Effector CD8-positive, alpha-beta T cell (primary cell): ENCODE data around the gene ZFAND3.

Experiments
- DNase-seq: peaks from one replicate; lab custom pipeline; 2025; lab: John Stamatoyannopoulos, UW
- total RNA-seq, 4 experiments: gene quantifications; one replicate each; lab custom pipeline; 2026; lab: John Stamatoyannopoulos, UW

The ZFAND3 gene, protein sequence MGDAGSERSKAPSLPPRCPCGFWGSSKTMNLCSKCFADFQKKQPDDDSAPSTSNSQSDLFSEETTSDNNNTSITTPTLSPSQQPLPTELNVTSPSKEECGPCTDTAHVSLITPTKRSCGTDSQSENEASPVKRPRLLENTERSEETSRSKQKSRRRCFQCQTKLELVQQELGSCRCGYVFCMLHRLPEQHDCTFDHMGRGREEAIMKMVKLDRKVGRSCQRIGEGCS
- total RNA-seq: 24.4 to 42.7 (median 37.4) reads per million in 4 experiments

DNA sequence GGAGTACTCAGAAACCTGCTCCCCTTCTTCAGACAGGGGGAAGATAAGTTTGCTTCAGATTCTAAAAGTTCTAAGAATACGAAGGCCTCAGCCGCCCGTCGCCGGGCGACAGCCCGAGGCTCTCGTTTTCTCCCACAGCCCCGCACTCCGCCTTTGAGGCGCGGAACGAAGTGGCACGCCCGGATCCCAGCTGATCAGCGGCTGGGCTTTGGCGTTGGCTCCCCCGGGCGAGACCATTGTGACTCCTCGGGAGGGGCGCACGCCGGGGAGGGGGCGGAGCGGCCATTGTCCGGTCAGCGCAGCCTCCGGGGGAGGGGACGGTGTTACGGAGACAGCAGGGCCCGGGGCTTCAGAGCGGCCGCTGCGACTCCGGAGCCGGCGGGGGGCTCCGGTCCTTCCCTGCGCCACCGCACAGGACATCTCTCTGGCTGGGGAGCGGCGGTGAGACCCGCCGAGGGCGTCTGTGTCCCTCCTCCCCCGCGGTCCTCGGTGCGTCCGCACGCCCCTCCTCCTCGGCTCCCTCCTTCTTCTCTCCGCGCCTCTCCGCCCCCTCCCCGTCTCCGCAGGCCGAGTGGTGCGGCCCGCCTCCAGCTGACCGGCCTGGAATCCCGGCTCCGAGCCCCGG, at the start of gene ZFAND3:
ZFAND3 (plus strand) TSS at position 551 of the 625 bp plus-strand sequence. CDS start 219 bp downstream, outside the sequence.
- DNase-seq: peak; percentile 89

DNA sequence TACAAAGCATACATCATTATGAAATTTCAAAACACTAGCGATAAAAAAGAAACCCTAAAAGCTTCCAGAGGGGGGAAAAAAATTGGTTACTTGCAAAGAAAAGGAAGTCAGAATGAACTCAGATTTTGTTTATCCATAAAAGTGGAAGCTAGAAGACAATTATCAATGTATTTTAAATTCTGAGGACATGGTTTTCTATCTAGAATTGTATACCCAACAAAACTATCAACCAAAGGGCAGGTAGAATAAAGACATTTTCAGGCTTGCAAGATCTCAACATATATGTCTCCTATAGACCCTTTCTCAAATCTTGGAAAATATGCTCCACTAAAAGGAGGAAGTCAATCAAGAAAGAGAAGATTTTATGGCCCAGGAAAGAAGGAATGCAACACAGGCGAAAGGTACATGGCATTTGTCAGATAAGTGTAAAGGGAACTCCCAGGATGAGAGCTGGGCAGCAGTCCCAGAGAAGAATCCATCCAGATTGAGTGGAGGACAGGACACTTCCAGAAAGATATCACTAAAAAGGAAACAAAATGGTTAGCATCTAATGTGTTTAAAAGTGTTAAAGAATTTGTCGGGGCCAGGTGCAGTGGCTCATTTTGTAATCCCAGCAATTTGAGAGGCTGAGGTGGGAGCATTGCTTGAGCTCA, 45.4 kb upstream of the ZFAND3 start:
- DNase-seq: no peak

DNA sequence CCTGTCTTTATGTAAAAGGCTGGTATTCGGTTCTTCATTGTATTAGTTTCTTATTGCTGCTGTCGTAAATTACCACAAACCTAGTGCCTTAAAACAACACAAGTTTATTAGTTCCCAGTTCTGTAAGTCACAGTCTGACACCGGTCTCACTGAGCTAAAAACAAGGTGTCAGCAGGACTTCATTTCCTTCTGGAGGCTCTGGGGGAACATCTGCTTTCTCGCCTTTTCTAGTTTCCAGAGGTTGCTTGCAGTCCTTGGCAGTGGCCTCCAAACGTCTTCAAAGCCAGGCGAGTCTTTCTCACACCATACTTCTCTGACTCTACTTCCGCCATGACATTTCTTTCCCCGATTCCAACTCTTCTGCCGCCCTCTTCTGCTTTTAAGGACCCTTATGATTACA, 43.0 kb upstream of the ZFAND3 start:
- no peak for DNase-seq

DNA sequence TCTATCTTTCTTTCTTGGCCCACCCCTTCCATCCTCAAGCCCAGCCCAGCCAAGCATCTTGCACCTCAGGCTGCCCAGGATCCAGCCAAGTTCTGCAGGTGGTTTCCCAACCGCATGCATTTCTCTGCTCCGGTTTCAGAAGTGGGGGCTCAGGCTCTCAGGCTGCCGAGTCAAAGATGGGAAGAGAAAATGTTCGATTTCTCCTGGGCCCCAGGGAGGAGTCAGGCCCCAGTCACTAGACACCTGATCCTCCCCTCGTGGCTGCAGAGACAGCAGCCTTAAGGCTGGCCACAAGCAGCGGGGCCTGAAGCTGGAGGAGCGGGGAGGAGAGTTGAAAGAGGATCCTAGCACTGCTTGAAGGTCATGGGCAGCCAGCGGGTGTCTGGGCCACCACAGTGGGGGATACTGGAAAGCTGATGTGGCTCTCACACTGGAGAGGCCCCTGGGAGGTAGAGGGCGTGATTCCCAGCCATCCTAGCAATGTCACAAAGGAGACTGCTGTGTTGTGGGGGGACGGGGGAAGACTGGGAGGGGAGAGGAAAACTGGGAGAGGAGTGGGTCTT, 42.2 kb upstream of the ZFAND3 start:
- no peak for DNase-seq

DNA sequence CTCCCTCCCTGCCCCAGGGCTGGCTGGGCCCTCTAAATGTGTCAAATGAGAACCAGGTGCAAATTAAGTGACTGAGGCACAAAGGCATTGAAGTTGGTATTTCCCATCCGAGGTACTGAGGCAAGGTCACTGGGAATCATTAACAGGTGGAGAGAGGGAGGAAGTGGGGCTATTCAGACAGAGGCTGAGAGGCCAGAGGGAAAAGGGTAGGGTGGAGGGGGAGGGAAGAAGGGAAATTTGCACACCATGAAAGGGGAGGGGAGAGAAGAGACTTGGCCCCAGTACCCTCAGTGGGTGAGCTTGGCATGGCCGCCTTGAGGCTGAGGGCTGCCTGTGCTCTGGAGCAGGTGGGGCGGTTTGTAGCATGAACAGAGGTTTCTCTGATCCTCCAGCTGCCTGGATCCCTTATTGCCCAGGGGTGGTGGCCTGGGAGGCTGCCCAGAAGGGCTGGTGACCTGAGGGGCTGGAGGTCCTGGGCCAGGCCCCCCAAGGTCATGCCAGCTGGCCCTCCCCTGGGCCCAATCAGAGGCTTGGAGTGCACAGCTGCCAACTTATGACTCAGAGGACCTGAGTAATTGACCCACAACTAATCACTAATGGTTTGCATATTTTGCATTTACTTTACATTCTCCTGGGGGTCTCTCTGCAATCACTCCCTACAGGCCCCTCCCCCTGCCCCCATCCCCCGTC, 40.3 kb upstream of the ZFAND3 start:
- no peak for DNase-seq

DNA sequence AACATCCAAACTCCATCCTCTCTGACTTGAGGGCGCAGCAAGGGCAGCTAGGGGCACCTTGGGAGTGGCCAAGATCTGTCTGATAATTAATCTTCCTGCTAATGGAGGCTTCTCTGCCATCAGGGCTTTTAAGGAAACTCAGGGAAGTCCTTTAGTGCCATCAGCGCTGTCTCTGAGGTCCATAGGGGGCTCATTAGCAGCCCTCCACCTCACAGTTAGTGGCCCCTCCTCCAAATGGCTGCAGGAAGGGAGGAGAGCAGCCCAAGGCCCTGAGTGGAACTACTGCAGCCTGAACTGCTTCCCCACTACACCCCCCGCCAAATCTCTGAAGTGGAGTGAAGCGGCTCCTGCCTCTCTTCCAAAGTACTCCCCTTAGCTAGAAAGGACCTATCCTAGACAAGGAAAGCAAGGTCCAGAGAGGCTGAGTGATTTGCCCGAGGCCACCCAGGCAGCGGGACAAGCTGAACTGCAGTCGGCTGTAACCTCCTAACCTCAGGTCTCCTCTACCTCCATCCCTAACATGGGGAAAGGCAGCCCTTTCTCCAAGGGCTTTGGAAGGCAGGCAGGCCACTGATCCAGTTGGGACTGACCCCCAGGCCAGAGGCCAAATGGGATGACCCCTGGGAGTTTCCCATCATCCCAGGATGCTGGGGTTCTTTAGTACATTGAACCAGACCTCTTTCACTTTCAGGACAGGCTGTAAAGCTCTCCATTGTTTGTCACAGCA, 39.5 kb upstream of the ZFAND3 start:
- no peak for DNase-seq

DNA sequence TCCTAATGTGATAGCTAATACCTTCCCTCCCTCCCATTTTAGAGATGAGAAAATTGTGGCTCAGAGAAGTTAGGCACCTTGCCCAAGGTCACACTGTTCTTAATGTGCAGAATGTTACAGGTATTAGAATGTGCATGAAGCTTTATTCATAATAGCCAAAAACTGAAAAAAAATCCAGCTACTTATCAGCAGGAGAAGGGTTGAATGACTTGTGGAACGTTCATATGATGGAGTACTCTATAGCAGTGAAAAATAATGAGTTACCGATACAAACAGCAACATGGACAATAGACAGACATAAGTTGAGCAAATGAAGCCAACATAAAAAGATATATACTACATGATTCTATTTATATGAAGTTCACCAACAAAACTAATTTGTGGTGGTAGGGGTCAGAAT, 37.7 kb upstream of the ZFAND3 start:
- DNase-seq: no peak

DNA sequence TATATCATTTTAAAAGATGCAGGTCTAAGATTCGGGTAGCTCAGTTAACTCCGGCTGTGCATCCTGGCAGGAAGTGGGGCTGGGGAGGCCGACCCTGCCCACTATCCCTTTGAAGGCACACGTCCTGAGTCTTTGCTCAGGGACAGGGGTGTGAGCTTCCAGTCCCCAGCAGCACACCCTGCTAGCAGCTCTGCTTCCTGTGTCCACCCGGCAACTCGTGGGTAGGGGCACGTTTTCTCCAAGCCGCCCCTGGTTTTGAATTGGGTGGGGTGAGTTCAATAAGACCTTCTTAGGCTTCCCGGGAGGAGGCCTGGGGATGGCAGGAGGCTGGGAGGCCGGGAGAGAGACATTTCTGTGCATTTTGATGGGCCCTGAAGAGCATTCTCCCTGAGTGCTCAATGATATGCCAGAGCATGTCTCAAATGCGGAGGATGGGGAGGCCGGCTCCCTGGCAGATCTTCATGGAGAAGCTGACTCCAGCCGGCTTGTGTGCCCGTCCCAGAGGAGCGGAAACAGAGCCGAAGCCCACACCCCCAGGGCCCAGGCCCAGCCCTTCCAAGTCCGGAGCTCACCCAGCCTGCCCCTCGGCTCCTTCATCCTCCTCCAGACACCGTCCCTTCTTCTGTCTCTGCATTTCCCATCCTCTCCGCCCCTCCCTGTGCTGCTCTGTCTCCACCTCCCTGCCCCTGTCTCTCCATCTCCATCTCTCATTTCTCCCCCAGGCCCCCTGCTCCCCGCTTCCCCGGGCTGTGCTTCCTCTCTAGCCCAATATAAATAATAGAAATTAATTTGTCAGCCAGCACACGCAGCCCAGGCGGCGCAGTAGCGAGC, 36.3 kb upstream of the ZFAND3 start:
- no peak for DNase-seq

DNA sequence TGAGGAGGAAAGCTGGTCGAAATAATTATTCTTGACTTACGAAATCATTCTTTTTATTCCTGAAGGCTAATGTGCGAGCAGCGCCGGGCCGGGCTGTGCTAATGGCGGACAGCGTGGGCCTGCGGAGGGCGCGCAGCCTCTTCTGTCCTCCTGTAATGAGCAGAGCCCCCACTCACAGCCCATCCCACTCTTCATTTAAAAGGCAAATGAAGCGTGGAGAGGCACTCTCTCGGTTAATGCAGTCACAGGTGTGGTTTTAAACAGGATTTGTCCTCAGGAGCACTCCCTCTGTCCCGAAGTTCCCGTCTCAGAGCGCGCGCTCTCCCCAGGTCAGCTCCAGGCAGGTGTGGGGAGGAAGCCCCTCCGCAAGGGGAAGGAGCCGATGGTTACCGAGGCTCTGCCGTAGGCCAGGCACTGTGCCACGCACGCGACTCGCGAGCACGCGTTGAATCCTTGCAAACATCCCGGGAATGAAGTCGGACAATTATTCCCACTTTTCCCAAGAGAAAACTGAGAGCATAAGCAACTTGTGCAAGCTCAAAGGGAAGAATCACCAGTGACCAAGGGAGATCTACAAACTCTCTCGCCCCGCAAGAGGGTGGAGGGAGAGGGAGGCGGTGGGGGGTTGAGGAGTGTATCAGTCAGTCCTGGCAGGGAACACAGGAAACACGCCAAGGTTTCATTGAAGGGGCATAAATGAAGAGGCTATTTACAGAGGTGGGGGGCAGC, 35.5 kb upstream of the ZFAND3 start:
- DNase-seq: no peak

DNA sequence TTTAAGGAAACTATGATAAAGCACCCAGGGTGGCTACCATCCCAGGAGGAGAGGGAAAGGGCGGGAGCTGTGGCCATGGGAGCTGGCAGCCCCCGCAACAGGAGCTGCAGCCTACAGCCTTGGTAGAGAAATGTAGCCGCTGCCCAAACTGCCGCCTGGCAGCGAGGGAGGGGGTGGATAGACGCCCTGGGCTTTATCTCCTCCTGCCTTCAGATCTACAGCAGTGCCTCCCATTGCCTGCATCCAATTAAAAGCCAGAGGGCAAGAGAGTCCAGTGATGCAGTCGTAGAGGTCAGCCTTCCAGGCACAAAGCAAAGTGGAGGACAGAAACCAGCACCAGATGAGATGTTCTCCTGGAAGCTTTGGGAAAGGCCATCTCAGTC, 35.0 kb upstream of the ZFAND3 start:
- DNase-seq: no peak

DNA sequence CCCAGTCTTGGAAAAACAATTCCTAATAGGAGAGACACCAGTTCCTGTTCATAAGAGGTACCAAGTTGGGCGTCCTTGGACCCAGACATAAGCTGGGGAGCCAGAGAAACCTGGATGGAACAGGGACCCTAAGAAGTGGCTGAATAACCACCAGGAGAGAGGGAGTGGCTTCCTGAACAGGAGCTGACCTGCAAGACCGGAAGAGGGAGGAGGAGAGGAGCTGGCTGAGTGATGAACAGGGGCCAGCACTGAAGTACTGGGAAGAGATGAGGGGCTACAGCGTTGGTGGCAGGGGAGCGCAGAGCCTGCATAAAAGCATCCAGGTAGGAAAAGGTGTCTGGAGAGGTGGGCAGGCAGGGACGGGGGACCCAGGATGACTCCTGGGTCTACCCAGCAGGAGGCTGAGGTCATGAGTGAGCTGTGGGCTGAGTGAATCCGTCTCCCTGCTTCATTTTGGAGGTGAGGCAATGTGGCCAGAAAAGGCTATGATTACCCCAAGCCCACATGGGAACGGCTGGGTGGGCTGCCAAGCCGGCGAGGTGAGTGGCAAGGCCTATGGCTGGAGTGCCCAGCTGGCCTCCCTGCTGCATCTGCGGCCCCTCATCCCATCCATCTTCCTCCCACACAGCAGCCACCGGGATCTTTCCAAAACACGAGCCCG, 34.4 kb upstream of the ZFAND3 start:
- DNase-seq: no peak

DNA sequence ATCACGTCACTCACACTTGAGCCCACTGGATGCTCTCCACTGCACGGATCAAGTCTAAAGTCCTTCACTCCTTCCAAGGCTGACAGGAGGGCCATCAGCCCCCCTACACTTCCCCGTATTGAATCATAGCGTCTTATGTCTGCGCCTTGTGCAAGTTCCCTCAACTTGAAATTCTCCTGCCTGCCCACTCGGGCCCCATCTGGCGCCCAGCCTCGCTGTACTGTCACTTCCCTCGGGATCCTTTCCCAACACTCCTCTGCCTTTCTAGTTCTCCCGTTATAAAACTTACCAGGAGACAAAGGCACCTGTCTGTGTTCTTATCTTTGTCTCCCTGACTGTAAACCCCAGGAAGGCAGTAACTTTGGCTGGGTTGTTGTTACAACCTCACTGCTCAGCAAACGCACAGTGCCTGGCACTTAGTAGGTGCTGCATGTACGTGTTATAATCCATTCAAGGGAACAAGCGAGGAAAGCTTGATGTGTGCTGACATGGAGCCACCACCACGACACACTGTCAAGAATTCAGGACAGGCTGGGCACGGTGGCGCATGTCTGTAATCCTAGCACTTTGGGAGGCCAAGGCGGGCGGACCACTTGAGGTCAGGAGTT, 33.8 kb upstream of the ZFAND3 start:
- no peak for DNase-seq

DNA sequence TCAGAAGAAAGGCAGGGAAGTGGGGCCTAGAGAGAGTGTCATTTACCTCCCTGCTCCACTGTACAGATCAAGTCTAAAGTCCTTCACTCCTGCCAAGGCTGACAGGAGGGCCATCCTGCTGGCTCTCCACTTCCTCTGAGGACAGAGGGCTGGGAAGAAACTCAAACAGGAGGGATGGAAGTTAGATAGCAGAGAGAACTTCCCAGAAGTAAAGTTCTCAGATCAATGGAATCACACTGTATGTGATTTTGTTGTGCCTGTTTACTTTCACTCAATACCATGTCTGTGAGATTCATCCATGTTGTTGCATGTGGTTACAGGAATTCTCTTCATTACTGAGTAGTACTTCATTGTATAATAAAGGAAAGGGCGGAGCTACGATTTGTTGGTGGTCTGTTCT, 32.3 kb upstream of the ZFAND3 start:
- no peak for DNase-seq

DNA sequence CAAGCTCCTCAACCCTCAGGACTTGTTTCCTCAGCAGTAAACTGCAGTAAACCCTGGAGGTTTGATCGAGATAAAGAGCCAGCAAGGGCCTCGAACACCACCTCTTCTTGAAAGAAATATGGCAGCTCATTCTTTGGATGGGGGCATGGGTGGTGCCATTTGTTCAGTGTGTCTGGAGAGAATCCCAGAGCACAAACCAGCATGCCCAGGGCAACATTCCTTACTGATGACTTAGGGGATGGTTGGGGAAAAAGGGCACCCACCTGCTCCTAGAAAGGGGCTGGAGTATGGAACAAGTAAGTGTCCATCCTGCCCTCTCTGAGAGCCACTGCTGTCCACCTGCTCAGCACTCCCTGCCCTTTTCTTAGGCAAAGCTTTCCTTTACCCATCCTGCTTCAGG, 31.3 kb upstream of the ZFAND3 start:
- no peak for DNase-seq

DNA sequence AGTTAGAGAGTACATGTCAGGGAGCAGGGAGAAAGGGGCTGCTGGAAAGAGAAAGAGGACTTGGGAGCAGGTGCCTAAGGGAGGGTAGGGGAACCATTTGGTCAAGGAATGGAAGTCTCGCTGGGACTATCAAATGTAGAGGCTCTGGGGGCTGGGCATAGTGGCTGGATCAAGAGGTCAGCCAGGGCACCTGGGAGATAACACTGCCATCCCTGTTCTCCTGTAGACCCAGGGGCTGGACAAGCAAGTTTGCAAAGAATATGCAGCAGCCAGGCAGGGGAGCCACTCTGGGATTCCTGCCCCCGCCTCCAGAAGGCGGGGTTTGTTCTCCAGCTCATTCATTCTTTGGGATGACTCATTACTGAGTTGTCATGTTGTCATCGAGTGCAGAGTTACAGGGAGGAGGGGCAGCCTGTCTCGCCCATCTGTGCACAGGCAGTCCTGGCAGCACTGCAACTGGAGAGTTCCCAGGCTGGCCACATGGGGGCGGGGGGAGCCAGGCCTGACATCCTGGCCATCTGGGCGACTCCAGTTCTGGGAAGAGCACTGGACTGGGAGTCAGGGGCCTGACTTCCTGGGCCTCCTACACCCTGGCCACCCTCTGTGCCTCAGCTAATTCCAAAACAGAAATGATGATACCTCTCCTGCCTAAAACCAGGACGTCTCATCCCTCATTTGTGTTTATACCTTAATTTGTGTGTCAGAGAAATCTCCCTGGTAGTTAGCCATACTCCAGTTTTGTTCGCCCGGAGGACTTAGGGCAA, 28.2 kb upstream of the ZFAND3 start:
- peak; percentile 50 for DNase-seq

DNA sequence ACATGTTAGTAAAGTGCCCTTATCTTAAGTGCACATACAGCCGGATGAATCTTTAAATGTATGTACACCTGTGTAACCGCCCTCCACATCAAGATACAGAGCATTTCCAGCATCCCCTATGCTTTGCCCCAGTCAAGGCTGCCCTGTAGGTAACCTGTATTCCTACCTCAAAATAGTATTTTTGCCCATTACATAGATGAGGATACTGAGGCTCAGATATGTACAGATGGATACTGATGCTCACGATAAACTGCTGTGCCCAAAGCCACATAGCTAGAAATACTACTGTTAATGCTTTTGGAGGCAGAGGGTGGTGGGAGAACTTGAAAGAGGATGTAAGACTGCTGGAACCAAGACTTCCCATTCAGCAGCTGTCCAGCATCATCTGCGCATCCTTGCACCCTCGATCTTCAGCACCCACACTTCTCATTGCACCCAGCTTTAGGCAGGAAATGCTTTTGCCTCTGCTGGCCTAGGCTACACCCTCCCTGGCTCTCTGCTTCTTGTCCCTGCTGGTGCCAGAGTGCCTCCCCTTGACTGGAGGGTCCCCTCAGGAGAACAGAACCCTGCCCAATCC, 27.0 kb upstream of the ZFAND3 start:
- DNase-seq: no peak

DNA sequence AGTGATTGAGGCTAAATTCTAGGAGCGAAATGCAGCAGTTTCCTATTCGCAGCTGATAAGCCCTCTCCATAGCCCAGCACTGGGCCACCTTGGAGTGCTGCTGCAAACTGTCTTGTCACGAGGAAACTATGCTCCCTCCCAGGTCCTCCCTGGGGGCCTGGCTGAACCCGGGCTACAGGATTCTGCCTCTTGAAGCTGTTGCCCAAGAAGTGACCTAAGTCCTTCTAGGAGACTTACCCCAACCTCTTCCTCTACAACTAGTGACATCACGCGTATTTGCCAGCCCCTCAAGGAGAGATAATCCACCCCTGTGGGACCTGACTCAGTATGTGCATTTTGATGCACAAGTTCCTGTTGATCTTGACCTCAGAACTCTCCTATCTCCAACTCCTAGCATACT, 26.5 kb upstream of the ZFAND3 start:
- no peak for DNase-seq

DNA sequence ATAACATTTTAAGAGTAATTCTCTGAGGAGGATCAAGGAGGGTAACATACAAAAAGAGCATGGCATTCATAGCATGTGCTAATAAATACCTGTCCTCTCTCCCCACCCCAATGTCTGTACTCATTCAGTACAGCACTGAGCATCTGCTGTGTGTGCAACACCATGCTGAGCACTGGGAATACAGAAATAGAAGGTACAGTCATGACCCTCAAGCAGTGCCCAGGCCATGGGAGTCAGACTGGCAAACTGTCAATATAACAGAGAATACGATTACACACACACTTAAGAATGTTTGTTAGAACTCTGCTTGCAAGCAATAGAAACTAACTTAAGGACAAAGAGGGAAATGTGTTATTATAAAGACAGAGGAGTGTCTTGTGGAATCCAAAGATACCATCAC, 24.7 kb upstream of the ZFAND3 start:
- DNase-seq: no peak
